Liver (tissue), 9 donors: ENCODE results near the gene PAK4. TPM values are rescaled to one million over a fixed set of nuclear protein-coding genes. Genes with fewer than 3 reads are reported as not detected.

Source experiments
- DNase-seq: peaks from one replicate; pipeline ENCODE4 v3.0.0-alpha.2; 2017; ENCODE audit warnings: low spot score
- H3K27ac ChIP-seq, 2 donors: one replicate each; pipeline ENCODE4 v1.7.0; 2013; ENCODE audit warnings: inconsistent platforms in 2 of 2, low read length in 2 of 2, control low read depth in 1 of 2, low read depth in 1 of 2, mild to moderate bottlenecking in 1 of 2
- H3K27me3 ChIP-seq, 4 donors: one replicate each; pipeline versions ENCODE4 v1.6.1 to v1.7.0; 2013; ENCODE audit warnings: low read length in 3 of 4, inconsistent platforms in 1 of 4, mild to moderate bottlenecking in 1 of 4, moderate library complexity in 1 of 4; ENCODE audit not compliant: control insufficient read depth in 4 of 4, insufficient read depth in 4 of 4
- H3K36me3 ChIP-seq, 4 donors: one replicate each; pipeline versions ENCODE4 v1.6.1 to v1.7.0; 2013; ENCODE audit warnings: low read length in 3 of 4, mild to moderate bottlenecking in 3 of 4, low read depth in 1 of 4, moderate library complexity in 1 of 4; ENCODE audit not compliant: control insufficient read depth in 4 of 4, insufficient read depth in 3 of 4
- H3K4me1 ChIP-seq, 4 donors: one replicate each; pipeline versions ENCODE4 v1.6.1 to v1.7.0; 2013; ENCODE audit warnings: low read length in 3 of 4, mild to moderate bottlenecking in 3 of 4, moderate library complexity in 1 of 4; ENCODE audit not compliant: control insufficient read depth in 4 of 4, insufficient read depth in 4 of 4
- H3K4me3 ChIP-seq, 3 donors: one replicate each; pipeline versions ENCODE4 v1.6.1 to v1.7.0; 2013; ENCODE audit warnings: low read length in 3 of 3, control low read depth in 1 of 3, low read depth in 1 of 3, mild to moderate bottlenecking in 1 of 3
- H3K9ac ChIP-seq, 2 donors: one replicate each; pipeline ENCODE4 v1.7.0; 2013; ENCODE audit warnings: low read length in 2 of 2, mild to moderate bottlenecking in 2 of 2, moderate library complexity in 2 of 2, control low read depth in 1 of 2, low read depth in 1 of 2
- H3K9me3 ChIP-seq, 4 donors: one replicate each; pipeline versions ENCODE4 v1.6.1 to v1.7.0; 2013; ENCODE audit warnings: low read length in 3 of 4; ENCODE audit not compliant: control insufficient read depth in 4 of 4
- CTCF ChIP-seq: fragments of 150-350 bp; IDR thresholded peaks from 2 replicates; pipeline ENCODE4 v1.5.1; 2017; ENCODE audit warnings: improper control_type of control experiment, low read depth, low read length; ENCODE audit not compliant: missing input control
- EGR1 ChIP-seq, 2 donors: IDR thresholded peaks; 2 replicates each; pipeline ENCODE4 v1.6.1; 2016 to 2018; ENCODE audit warnings: antibody characterized with exemption in 2 of 2, low read depth in 2 of 2
- FOXA1 ChIP-seq: IDR thresholded peaks from 2 replicates; pipeline ENCODE4 v1.6.1; 2016; ENCODE audit warnings: antibody characterized with exemption
- FOXA2 ChIP-seq: IDR thresholded peaks from 2 replicates; pipeline ENCODE4 v1.6.1; 2016; ENCODE audit warnings: antibody characterized with exemption
- GABPA ChIP-seq, 2 donors: IDR thresholded peaks in 1 of 2; conservative IDR thresholded peaks in 1 of 2; 2 replicates each; pipeline ENCODE4 v1.6.1; 2016; ENCODE audit warnings: antibody characterized with exemption in 2 of 2, mild to moderate bottlenecking in 1 of 2, moderate library complexity in 1 of 2
- HNF4A ChIP-seq, 2 donors: conservative IDR thresholded peaks; 2 replicates each; pipeline ENCODE4 v1.6.1; 2016; ENCODE audit warnings: antibody characterized with exemption in 2 of 2, mild to moderate bottlenecking in 2 of 2
- HNF4G ChIP-seq: IDR thresholded peaks from 2 replicates; pipeline ENCODE4 v1.6.1; 2016; ENCODE audit warnings: antibody characterized with exemption
- JUND ChIP-seq, 2 donors: IDR thresholded peaks; 2 replicates each; pipeline ENCODE4 v1.6.1; 2016; ENCODE audit warnings: antibody characterized with exemption in 2 of 2
- MAX ChIP-seq: IDR thresholded peaks from 2 replicates; pipeline ENCODE4 v1.6.1; 2016; ENCODE audit warnings: antibody characterized with exemption
- NR2F2 ChIP-seq: IDR thresholded peaks from 2 replicates; pipeline ENCODE4 v1.6.1; 2016; ENCODE audit warnings: antibody characterized with exemption
- RAD21 ChIP-seq, 2 donors: IDR thresholded peaks; 2 replicates each; pipeline ENCODE4 v1.6.1; 2016; ENCODE audit warnings: antibody characterized with exemption in 2 of 2, mild to moderate bottlenecking in 2 of 2
- REST ChIP-seq: IDR thresholded peaks from 2 replicates; pipeline ENCODE4 v1.6.1; 2016; ENCODE audit warnings: antibody characterized with exemption, mild to moderate bottlenecking
- RXRA ChIP-seq, 2 donors: IDR thresholded peaks; 2 replicates each; pipeline ENCODE4 v1.6.1; 2017 to 2018; ENCODE audit warnings: antibody characterized with exemption in 2 of 2, mild to moderate bottlenecking in 1 of 2
- SP1 ChIP-seq: IDR thresholded peaks from 2 replicates; pipeline ENCODE4 v1.6.1; 2018; ENCODE audit warnings: antibody characterized with exemption, mild to moderate bottlenecking
- TAF1 ChIP-seq: conservative IDR thresholded peaks from 2 replicates; pipeline ENCODE4 v1.6.1; 2016; ENCODE audit warnings: antibody characterized with exemption, mild to moderate bottlenecking
- YY1 ChIP-seq: IDR thresholded peaks from 2 replicates; pipeline ENCODE4 v1.6.1; 2016; ENCODE audit warnings: antibody characterized with exemption, mild to moderate bottlenecking
- ZBTB33 ChIP-seq: IDR thresholded peaks from 2 replicates; pipeline ENCODE4 v1.6.1; 2016; ENCODE audit warnings: antibody characterized with exemption
- WGBS: extraction: QIAGEN DNeasy Blood & Tissue Kit; methylation state at CpG from one replicate; pipeline ENCODE4 v1.1.7; 2013; 5-methylcytosine and 5-hydroxymethylcytosine counted together
- polyA plus RNA-seq, 2 donors: library from polyadenylated mRNA; stranded (reverse) in 1 of 2; unstranded in 1 of 2; fragments of 200-250 nt in 1 of 2; fragments of >200 nt in 1 of 2; fragmentation: Nextera tagmentation in 1 of 2; extraction: Ambion mirVana in 1 of 2; gene quantifications; one replicate each; pipeline versions ENCODE4 v1.2.1 to v1.2.3, GENCODE V29; 2013 to 2015
- total RNA-seq, 2 donors: library from RNA; depleted of rRNA; stranded (reverse); fragments of >200 nt; gene quantifications; one replicate each; pipeline ENCODE4 v1.2.3, GENCODE V29; 2014
- donor health status: healthy.
- donor health status: healthy.
- donor health status: healthy.
- donor health status: healthy.
- donor health status: healthy.

PAK4 gene
- total and polyA plus RNA-seq, 4 donors: 5.4 to 16.6 (median 7.7) TPM

- Histone ChIP-seq H3K9me3 (no peaks in the 10 kb centered on the region), H3K9ac (no peak overlapping the region), H3K4me3 (no peak overlapping the region), H3K27me3 (no peaks in the 10 kb centered on the region), H3K27ac (no peak overlapping the region), H3K4me1 (peaks cover 0 to 8% (median 4%) of the 10 kb centered on the region in 4 donors), H3K36me3 (no peaks in the 10 kb centered on the region)
- TF ChIP-seq NR2F2 (no peak), HNF4G (no peak), GABPA (IDR thresholded peaks at IDR 0.05 in 1 of 2, conservative IDR thresholded peaks at IDR 0.05 in 1 of 2) (no peak), JUND (IDR thresholded peaks at IDR 0.05) (no peak), RXRA (IDR thresholded peaks at IDR 0.05) (no peak), YY1 (no peak)
- DNase-seq: no peak
These were observed 15.9 kb upstream of the PAK4 start for GRCh38 chr19:39109641-39110040.

- WGBS: 31% methylated on average over 16 of the region's 16 CpGs
- peak; percentile 70 for DNase-seq
- Histone ChIP-seq H3K27me3 (no peaks in the 10 kb centered on the region), H3K27ac (no peak overlapping the region), H3K36me3 (no peaks in the 10 kb centered on the region), H3K4me1 (peaks cover 0 to 8% (median 4%) of the 10 kb centered on the region in 4 donors), H3K9me3 (no peaks in the 10 kb centered on the region), H3K9ac (no peak overlapping the region), H3K4me3 (no peak overlapping the region)
- TF ChIP-seq RAD21 (IDR thresholded peaks at IDR 0.05): peak; percentile 67 to 78
- TF ChIP-seq FOXA2: no peak
- no peak for TF ChIP-seq YY1
- no peak for TF ChIP-seq MAX
- no peak for TF ChIP-seq HNF4G
- no peak for TF ChIP-seq FOXA1
- peak; percentile 68 for TF ChIP-seq CTCF
- TF ChIP-seq HNF4A (conservative IDR thresholded peaks at IDR 0.05): no peak
These were observed 15.2 kb upstream of the PAK4 start for GRCh38 chr19:39110263-39110967.

- peaks cover 0 to 8% (median 4%) of the 10 kb centered on the region in 4 donors for H3K4me1 ChIP-seq
- H3K27ac ChIP-seq: peak overlapping the region; percentile 82 to 86
- no peaks in the 10 kb centered on the region for H3K9me3 ChIP-seq
- H3K36me3 ChIP-seq: no peaks in the 10 kb centered on the region
- H3K9ac ChIP-seq: no peak overlapping the region
- WGBS: 49% methylated on average over 18 of the region's 18 CpGs
- H3K4me3 ChIP-seq: no peak overlapping the region
- DNase-seq: no peak
- H3K27me3 ChIP-seq: no peaks in the 10 kb centered on the region
- TF ChIP-seq TAF1: no peak
- TF ChIP-seq MAX: no peak
- no peak for TF ChIP-seq REST
- TF ChIP-seq RAD21 (IDR thresholded peaks at IDR 0.05): no peak
- no peak for TF ChIP-seq SP1
- TF ChIP-seq ZBTB33: no peak
- TF ChIP-seq CTCF: no peak
- no peak for TF ChIP-seq NR2F2
- no peak for TF ChIP-seq EGR1 (IDR thresholded peaks at IDR 0.05; ENCODE audit: low read depth in 2 of 2)
These were observed 13.9 kb upstream of the PAK4 start for GRCh38 chr19:39111593-39112199.
